H1 (cell line): ENCODE data around the gene OR2B3. TPM values are rescaled to one million over a fixed set of nuclear protein-coding genes. Genes with fewer than 3 reads are reported as not detected.

Experiments
- CTCF ChIA-PET: fragments of 300-600 bp; sonication (Branson Sonifier 250); formaldehyde crosslinking; loops from one replicate; lab custom pipeline; 2021; ENCODE audit not compliant: partially characterized antibody; lab: Charles Lee
- POLR2A ChIA-PET: fragments of 300-600 bp; sonication (Branson Sonifier 250); formaldehyde crosslinking; loops from one replicate; lab custom pipeline; 2021; ENCODE audit warnings: inconsistent platforms; ENCODE audit not compliant: partially characterized antibody; lab: Charles Lee
- DNase-seq, 2 experiments: peaks; one replicate each; pipeline versions ENCODE4 v3.0.0 to v3.0.0-alpha.2; 2010 to 2022; ENCODE audit warnings: low spot score in 2 of 2, low read depth in 1 of 2, mixed read lengths in 1 of 2
- FAIRE-seq: peaks from 2 replicates; lab custom pipeline; 2011; peaks lifted over from hg19 to GRCh38; lab: Jason Lieb, UNC
- H2AFZ ChIP-seq: 2 replicates; pipeline ENCODE4 v1.8.1; 2012; ENCODE audit warnings: low read length, inconsistent platforms
- H2AK5ac ChIP-seq: 2 replicates; pipeline ENCODE4 v1.6.1; 2013; ENCODE audit warnings: low read depth, low read length
- H2BK120ac ChIP-seq: replicated peaks from 2 replicates; pipeline ENCODE3; 2013; ENCODE audit warnings: low read depth, low read length, inconsistent platforms
- H2BK12ac ChIP-seq: 2 replicates; pipeline ENCODE4 v1.6.1; 2013; ENCODE audit warnings: low read depth, low read length
- H2BK15ac ChIP-seq: 2 replicates; pipeline ENCODE4 v1.6.1; 2013; ENCODE audit warnings: low read length
- H2BK20ac ChIP-seq: 2 replicates; pipeline ENCODE4 v1.6.1; 2013; ENCODE audit warnings: low read length
- H2BK5ac ChIP-seq: 2 replicates; pipeline ENCODE4 v1.6.1; 2013; ENCODE audit warnings: low read depth, low read length
- H3K14ac ChIP-seq: 2 replicates; pipeline ENCODE4 v1.6.1; 2013; ENCODE audit warnings: inconsistent platforms; ENCODE audit not compliant: insufficient read length
- H3K18ac ChIP-seq: 2 replicates; pipeline ENCODE4 v1.6.1; 2013; ENCODE audit warnings: low read length; ENCODE audit errors: extremely low read depth
- H3K23ac ChIP-seq: 2 replicates; pipeline ENCODE4 v1.6.1; 2013; ENCODE audit warnings: inconsistent platforms; ENCODE audit not compliant: insufficient read length
- H3K23me2 ChIP-seq: 2 replicates; pipeline ENCODE4 v1.6.1; 2013; ENCODE audit warnings: low read depth, low read length
- H3K27ac ChIP-seq: 2 replicates; pipeline ENCODE4 v1.6.1; 2011; ENCODE audit warnings: low read depth, low read length, inconsistent platforms
- H3K27me3 ChIP-seq, 4 experiments: replicated peaks in 1 of 4; 1 replicate in 1 of 4; 2 replicates in 3 of 4; pipeline versions ENCODE4 v1.6.1 to v1.8.1; 2011 to 2013; ENCODE audit warnings: low read length in 3 of 4, mild to moderate bottlenecking in 3 of 4, inconsistent platforms in 2 of 4, mixed read lengths in 2 of 4, moderate library complexity in 1 of 4; ENCODE audit not compliant: control insufficient read depth in 3 of 4, insufficient read depth in 3 of 4; ENCODE audit errors: extremely low read depth in 1 of 4
- H3K36me3 ChIP-seq, 4 experiments: 2 replicates each; pipeline versions ENCODE4 v1.6.1 to v1.8.1; 2011 to 2013; ENCODE audit warnings: mild to moderate bottlenecking in 4 of 4, low read length in 3 of 4, moderate library complexity in 2 of 4, control low read depth in 1 of 4, inconsistent platforms in 1 of 4; ENCODE audit not compliant: insufficient read depth in 4 of 4, control insufficient read depth in 2 of 4
- H3K4ac ChIP-seq: replicated peaks from 2 replicates; pipeline ENCODE3; 2013; ENCODE audit warnings: low read length, low read depth, mixed read lengths, inconsistent platforms; ENCODE audit not compliant: insufficient read length
- H3K4me1 ChIP-seq, 4 experiments: replicated peaks in 1 of 4; 1 replicate in 1 of 4; 2 replicates in 3 of 4; pipeline versions ENCODE4 v1.6.1 to v1.8.1; 2011 to 2013; ENCODE audit warnings: low read length in 3 of 4, inconsistent platforms in 2 of 4, mixed read lengths in 1 of 4; ENCODE audit not compliant: insufficient read depth in 4 of 4, control insufficient read depth in 3 of 4
- H3K4me2 ChIP-seq, 2 experiments: 2 replicates each; pipeline versions ENCODE4 v1.6.1 to v1.8.1; 2011 to 2013; ENCODE audit warnings: low read depth in 2 of 2, low read length in 2 of 2, control low read depth in 1 of 2, inconsistent platforms in 1 of 2, mild to moderate bottlenecking in 1 of 2; ENCODE audit not compliant: insufficient read depth in 1 of 2
- H3K4me3 ChIP-seq, 4 experiments: fragments of 200-600, 300-600 bp in 1 of 4; sonication (generic), shearing (Covaris generic), sonication (Bioruptor Twin) in 1 of 4; 2 replicates each; pipeline versions ENCODE4 v1.5.1 to v1.8.1; 2011 to 2016; ENCODE audit warnings: low read length in 4 of 4, low read depth in 3 of 4, control low read depth in 2 of 4, inconsistent platforms in 2 of 4, mild to moderate bottlenecking in 2 of 4, mixed read lengths in 1 of 4, moderate library complexity in 1 of 4; ENCODE audit not compliant: insufficient read depth in 2 of 4; ENCODE audit errors: extremely low read depth in 1 of 4
- H3K56ac ChIP-seq: replicated peaks from 2 replicates; pipeline ENCODE3; 2013; ENCODE audit warnings: low read depth, mild to moderate bottlenecking, mixed read lengths, low read length, inconsistent platforms; ENCODE audit not compliant: insufficient read length
- H3K79me1 ChIP-seq: 2 replicates; pipeline ENCODE4 v1.6.1; 2013; ENCODE audit warnings: low read depth, low read length, control low read depth
- H3K79me2 ChIP-seq, 2 experiments: 2 replicates each; pipeline versions ENCODE4 v1.6.1 to v1.8.1; 2012 to 2013; ENCODE audit warnings: low read length in 2 of 2, mild to moderate bottlenecking in 2 of 2, inconsistent platforms in 1 of 2; ENCODE audit not compliant: insufficient read depth in 2 of 2, control insufficient read depth in 1 of 2
- H3K9ac ChIP-seq, 4 experiments: replicated peaks in 1 of 4; 1 replicate in 1 of 4; 2 replicates in 3 of 4; pipeline versions ENCODE4 v1.6.1 to v1.8.1; 2011 to 2013; ENCODE audit warnings: low read depth in 3 of 4, low read length in 3 of 4, control low read depth in 2 of 4, mild to moderate bottlenecking in 2 of 4, moderate library complexity in 2 of 4, inconsistent platforms in 1 of 4; ENCODE audit errors: extremely low read depth in 1 of 4
- H3K9me3 ChIP-seq, 2 experiments: 2 replicates each; pipeline versions ENCODE4 v1.6.1 to v1.8.1; 2012 to 2013; ENCODE audit warnings: mild to moderate bottlenecking in 2 of 2, moderate library complexity in 2 of 2, control low read depth in 1 of 2, inconsistent platforms in 1 of 2, low read depth in 1 of 2, low read length in 1 of 2, mixed read lengths in 1 of 2; ENCODE audit not compliant: insufficient read depth in 2 of 2
- H4K20me1 ChIP-seq, 2 experiments: replicated peaks in 1 of 2; 2 replicates each; pipeline versions ENCODE3 to v1.8.1; 2011 to 2013; ENCODE audit warnings: inconsistent platforms in 2 of 2, low read length in 2 of 2, mild to moderate bottlenecking in 1 of 2; ENCODE audit not compliant: insufficient read depth in 2 of 2, control insufficient read depth in 1 of 2
- H4K5ac ChIP-seq: 2 replicates; pipeline ENCODE4 v1.6.1; 2013; ENCODE audit warnings: low read length, low read depth, mixed read lengths, inconsistent platforms; ENCODE audit not compliant: insufficient read length
- H4K8ac ChIP-seq: 2 replicates; pipeline ENCODE4 v1.8.0; 2013; ENCODE audit warnings: mild to moderate bottlenecking, moderate library complexity, low read length, inconsistent platforms; ENCODE audit not compliant: insufficient read depth; ENCODE audit errors: extremely low read depth
- H4K91ac ChIP-seq: replicated peaks from 2 replicates; pipeline ENCODE3; 2013; ENCODE audit warnings: low read length, mixed read lengths, inconsistent platforms; ENCODE audit not compliant: insufficient read length
- FOSL1 ChIP-seq: IDR thresholded peaks from 2 replicates; pipeline ENCODE4 v1.6.1; 2011; ENCODE audit warnings: mild to moderate bottlenecking, low read depth, low read length, moderate library complexity; ENCODE audit not compliant: insufficient read depth
- NANOG ChIP-seq: IDR thresholded peaks from 2 replicates; pipeline ENCODE4 v1.6.1; 2011; ENCODE audit warnings: low read length, low read depth, mild to moderate bottlenecking, inconsistent platforms; ENCODE audit not compliant: insufficient read depth, poor library complexity, severe bottlenecking
- SAP30 ChIP-seq: fragments of 300-600 bp; sonication (generic); IDR thresholded peaks from 2 replicates; pipeline ENCODE4 v1.7.1; 2012; ENCODE audit warnings: low read length, moderate library complexity, mild to moderate bottlenecking, inconsistent platforms; ENCODE audit not compliant: insufficient read depth, insufficient replicate concordance
- WGBS, 2 experiments: shearing (Covaris generic) in 1 of 2; methylation state at CpG; one replicate each; pipeline versions ENCODE4 v1.1.6 to v1.1.7; 2013 to 2015; ENCODE audit warnings: low lambda C conversion rate in 2 of 2, mixed read lengths in 2 of 2, inconsistent platforms in 1 of 2, low coverage in 1 of 2, missing lambda C conversion rate in 1 of 2; ENCODE audit not compliant: insufficient replicate concordance in 2 of 2, insufficient coverage in 1 of 2, insufficient read length in 1 of 2; ENCODE audit errors: extremely low coverage in 1 of 2, missing lambda C conversion rate in 1 of 2; 5-methylcytosine and 5-hydroxymethylcytosine counted together
- polyA plus RNA-seq, 7 experiments: library from polyadenylated mRNA; depleted of rRNA in 3 of 7; stranded (reverse) in 5 of 7; unstranded in 2 of 7; fragments of >200 nt in 5 of 7; fragments of 200-250 nt in 2 of 7; gene quantifications; 1 replicate in 5 of 7; 2 replicates in 1 of 7; 4 replicates in 1 of 7; pipeline versions ENCODE4 v1.2.1 to v1.2.3, GENCODE V29; 2011 to 2013; ENCODE audit warnings: missing spikeins in 2 of 7, mixed read lengths in 2 of 7
- total RNA-seq: library from RNA; stranded (reverse); fragmentation: NEBNext Ultra II Directional; extraction: Animal tissue kit (Norgen Biotek cat#: 25700); gene quantifications from 2 replicates; pipeline ENCODE4 v1.2.1, GENCODE V29; 2021

The OR2B3 gene
- total and polyA plus RNA-seq, 2 of the 8 experiments (the other 6 are each of a cell fraction or from before 2014, with no cell fraction given) = not detected

- Histone ChIP-seq H2BK5ac (no peak overlapping the region), H3K4ac (no peak overlapping the region)
- POLR2A ChIA-PET = no interaction called here
- FAIRE-seq = no peak
- TF ChIP-seq NANOG = no peak
- TF ChIP-seq SAP30 = no peak
- no peak for TF ChIP-seq FOSL1
- TF ChIP-seq, all 59 proteins: peak for 0
- Histone ChIP-seq H3K9me3 (no peaks in the 10 kb centered on the region), H4K8ac (no peak overlapping the region), H3K23ac (no peak overlapping the region), H2AFZ (no peak overlapping the region), H2BK15ac (no peak overlapping the region), H4K91ac (no peak overlapping the region), H3K4me1 (no peaks in the 10 kb centered on the region), H2BK12ac (no peak overlapping the region), H2BK20ac (no peak overlapping the region), H3K79me1 (no peaks in the 10 kb centered on the region), H3K9ac (no peak overlapping the region), H3K27me3 (no peaks in the 10 kb centered on the region), H3K4me3 (no peak overlapping the region), H2AK5ac (no peak overlapping the region), H3K27ac (no peak overlapping the region), H2BK120ac (no peak overlapping the region), H4K20me1 (peaks cover 0 to 2% of the 10 kb centered on the region in 2 experiments), H3K23me2 (no peaks in the 10 kb centered on the region), H3K79me2 (no peaks in the 10 kb centered on the region), H3K56ac (no peak overlapping the region), H3K18ac (no peak overlapping the region), H4K5ac (no peak overlapping the region), H3K14ac (no peak overlapping the region), H3K36me3 (no peaks in the 10 kb centered on the region), H3K4me2 (no peak overlapping the region)
- no peak for DNase-seq
- CTCF ChIA-PET = interaction anchor here (0.5 to 0.6 kb wide), 4 partner anchors 23 to 289 kb away, joined by 3 to 4 read pairs (median 4); no protein-coding TSS in a partner anchor
- 84% methylated on average over 3 of the region's 3 CpGs; no CpG with 5 or more reads in 1 of the 2 experiments for WGBS, 2 experiments
These were observed 35.4 kb downstream of the OR2B3 start for GRCh38 chr6:29051680-29052079.
